ENCODE results near the gene CPA4.

The CPA4 gene

DNA sequence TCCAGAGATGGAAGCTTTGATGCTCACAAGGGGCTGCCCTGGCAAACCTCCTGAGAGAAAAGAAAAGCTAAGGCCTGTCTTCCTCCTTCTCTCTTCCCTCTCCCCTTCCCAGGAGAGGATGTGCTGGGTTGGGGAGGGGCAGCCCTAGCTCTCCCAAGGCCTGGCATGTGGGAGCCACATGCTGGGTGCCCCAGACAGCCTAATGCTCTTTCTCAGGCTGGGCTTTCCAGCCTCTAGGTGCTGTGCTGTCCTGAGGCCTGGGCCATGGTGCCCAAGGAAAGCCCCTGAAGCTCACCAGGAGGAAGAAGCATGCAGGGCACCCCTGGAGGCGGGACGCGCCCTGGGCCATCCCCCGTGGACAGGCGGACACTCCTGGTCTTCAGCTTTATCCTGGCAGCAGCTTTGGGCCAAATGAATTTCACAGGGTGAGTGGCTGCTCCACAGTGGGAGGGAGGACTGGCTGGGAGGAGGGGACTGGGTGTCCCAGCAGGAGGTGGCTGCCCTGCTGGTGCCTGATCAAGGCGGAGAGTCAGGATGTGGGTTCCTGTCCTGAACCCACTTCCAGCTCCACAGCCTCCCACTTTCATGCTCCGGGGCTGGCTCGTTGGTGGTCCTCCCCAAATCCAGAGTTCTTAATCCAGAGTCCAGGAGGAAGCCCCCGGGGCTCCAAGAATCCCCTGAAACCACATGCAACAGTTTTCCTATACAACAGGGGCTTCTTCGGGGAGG, 53.4 kb downstream of the CPA4 start:
- no peak for DNase-seq

DNA sequence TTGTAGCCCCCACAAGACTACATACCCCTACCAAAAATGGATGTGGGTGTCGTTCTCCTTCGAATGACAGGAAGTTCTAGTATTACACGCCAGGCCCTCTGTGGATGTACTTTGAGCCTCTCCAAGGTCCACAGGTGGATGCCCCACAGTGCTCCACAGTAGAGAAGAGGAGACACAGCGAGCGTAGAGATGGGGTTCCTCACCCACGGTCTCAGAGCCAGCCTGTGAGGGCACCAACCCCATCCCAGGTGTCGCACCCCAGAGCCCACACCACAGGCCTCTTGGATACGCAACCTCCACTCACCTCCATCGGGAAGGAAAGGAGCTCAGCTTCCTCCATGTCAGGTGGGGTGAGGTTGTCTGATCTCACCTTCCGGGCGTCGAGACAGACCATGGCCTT, 54.0 kb downstream of the CPA4 start:
- no peak for DNase-seq

DNA sequence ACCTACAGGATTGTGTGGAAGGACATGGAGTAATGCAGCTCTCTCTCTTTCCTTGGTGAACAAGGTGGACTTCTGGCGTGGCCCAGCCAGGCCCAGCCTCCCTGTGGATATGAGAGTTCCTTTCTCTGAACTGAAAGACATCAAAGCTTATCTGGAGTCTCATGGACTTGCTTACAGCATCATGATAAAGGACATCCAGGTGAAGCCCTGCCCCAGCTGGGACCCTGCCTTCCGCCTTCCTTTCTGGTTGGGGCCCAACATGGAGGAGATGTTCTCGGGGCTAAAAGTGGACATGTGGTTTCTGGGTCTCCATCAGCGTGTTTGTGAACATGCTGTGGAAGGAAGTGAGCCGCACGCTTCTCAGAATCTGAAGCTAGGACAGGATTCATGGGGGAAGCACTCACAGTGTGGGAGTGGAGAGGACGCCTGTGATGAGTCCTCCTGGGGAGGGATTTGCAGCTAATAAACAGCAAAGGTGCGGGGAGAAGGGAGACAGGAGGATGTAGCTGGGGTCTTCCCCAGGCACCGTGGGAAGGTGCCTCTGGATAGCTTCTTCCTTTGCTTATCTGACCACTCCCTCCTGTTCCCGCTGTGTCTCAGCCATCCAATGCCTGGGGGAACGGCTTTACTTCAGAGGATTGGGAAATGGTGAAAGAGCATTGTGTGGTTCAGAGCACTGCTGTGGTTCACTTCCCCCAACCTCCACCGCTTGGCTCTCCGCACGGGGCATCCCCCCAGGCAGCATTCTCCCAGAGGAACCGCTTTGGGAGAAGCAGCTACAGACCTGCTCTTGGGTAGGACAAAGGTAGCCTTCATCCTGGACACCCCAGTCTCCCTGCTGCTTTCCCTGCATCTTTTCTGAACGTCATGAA, 57.2 kb downstream of the CPA4 start:
- DNase-seq = no peak

DNA sequence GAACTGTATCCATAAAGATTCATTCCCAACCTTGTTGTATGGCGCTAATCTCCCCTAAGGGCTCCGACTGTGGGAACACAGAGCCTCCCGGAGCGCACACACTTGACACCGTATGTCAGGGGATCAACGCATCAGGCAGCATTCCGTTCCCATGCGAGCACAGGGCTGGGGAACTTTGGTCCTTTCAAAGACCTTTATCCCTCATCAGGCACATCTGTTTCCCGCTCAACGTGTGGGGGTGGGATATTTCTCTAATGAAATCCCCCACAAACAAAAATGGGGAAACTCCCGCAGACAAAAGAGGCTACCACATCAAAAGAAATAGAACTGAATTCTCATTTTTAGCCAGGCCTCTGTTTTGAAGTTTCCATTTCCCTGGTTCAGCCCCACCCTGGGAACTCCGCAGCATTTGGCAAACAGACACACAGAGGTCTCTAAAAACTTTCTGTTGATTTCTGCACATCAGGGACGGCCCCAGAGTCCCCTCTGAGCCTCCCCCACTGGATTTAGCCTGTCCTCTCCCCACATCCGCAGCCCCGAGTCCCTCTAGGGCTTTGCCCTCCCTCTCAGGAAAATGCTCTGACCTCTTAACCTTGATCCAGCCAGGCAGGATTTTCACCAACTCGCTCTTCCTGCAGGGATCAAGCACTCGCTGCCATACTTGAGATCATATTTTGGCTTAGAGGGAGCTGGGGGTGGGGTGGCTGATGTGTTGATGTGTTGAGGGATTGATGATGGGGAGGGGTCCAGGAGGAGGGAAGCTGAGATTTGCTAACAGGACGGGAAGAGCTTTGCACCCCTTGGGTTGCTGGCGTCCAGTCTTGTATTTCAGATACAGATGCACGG, 58.2 kb downstream of the CPA4 start:
- no peak for DNase-seq

DNA sequence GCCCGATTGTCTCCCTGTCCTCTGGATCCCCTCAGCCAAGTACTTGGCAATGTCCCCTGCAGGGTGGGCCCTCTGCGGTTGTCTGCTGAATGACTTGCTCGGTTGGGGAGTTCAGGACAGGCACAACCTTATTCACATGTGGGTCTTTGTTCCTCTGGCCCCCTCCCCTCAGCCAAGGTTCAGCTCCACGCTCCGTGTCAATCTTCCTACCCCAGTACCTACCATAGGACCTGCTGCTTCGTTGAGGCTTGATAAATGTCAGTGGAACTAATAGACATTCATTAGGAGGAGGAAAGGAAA, 58.8 kb downstream of the CPA4 start:
- no peak for DNase-seq

DNA sequence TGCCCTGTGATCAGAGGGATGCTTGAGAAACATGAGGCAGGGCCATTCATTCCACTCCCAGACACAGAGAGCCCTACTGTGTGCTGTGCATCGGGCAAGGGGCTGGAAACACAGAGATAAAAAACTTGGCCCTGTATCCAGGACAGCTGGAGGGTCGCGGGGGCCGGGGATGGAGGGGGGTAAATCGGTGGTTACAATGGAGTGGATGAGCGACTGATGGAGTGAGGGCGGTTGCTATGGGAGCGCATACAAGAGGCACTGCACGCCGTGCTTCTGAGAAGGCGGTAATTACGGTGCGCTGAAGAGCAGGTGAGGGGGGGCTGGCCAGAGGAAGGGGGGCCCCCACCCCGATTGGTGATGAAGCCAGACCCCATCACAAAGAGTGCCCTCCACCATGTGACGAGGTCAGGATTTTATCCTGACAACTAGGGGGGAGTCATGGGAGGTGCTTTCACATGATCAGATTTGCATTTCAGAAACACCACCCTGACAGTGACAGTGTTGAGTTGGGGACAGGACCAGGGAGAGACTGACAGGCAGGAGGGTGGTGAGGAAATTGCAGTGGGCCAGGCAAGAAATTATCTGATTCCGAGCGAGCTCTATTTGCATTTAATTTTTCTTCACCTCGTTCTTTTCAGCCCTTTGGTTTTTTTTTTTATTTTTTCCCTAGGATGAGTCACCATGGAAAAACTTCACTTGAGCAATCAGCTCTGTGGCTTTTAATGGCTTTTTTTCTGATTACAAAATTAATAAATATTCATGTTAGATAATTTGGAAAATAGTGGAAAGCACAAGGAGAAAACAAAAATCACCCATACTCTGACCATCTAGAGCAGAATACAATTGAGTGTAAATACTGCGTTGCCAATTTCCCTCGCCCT, 59.5 kb downstream of the CPA4 start:
- no peak for DNase-seq

DNA sequence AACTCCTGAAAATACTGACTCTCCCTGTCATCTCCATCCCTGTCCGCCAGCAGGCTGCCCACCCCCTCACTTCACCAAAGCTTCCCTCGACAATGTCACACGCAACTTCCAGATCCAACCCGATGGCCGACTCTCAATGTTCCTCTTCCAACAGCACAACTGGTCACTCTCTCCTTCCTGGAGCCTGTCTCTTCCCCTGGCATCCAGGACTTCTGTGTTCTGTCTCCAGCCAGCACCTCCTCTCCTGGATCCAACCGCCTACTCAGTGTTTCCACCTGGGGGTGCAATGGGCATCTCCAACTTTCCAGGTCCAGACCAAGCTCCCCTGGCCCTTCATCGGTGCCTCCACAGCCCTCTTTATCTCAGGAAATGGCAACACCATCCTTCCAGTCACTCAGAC, 60.2 kb downstream of the CPA4 start:
- DNase-seq = no peak

DNA sequence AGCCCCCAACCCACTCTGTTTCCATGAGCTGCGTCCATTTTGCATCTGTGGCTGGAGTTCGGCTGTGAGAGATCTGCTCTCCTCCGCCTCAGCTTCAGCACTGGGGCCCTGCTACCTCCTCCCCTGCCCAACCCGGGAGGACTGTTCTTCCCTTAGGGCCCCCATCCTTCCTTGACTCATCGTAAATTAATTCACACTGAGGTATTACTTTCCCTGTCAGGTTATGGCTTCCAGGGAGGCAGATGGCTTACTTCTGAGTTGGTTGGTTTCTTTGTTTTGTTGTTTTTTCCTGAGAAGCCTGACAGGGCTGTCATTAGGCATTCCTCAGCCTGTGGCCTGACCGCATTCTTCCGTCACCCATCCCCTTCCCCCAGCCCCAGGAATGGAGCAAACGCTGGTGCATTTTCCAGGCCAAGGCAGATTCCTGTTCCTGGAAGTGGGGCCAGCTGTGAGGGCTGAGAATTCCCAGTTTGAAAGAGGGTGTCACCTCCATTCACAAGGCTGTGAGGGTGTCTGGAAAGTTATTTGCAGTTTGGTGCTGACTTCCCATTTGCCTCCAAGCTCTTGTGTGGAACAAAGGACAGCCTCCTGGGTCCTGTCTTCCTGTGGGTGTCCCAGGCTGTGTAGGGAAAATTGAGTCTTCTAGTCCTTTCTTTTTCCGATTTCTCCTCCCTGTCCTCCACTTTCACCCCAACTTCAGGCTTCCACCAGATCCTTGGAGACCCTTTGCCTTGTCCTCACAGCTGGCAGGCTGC, 63.3 kb downstream of the CPA4 start:
- no peak for DNase-seq

DNA sequence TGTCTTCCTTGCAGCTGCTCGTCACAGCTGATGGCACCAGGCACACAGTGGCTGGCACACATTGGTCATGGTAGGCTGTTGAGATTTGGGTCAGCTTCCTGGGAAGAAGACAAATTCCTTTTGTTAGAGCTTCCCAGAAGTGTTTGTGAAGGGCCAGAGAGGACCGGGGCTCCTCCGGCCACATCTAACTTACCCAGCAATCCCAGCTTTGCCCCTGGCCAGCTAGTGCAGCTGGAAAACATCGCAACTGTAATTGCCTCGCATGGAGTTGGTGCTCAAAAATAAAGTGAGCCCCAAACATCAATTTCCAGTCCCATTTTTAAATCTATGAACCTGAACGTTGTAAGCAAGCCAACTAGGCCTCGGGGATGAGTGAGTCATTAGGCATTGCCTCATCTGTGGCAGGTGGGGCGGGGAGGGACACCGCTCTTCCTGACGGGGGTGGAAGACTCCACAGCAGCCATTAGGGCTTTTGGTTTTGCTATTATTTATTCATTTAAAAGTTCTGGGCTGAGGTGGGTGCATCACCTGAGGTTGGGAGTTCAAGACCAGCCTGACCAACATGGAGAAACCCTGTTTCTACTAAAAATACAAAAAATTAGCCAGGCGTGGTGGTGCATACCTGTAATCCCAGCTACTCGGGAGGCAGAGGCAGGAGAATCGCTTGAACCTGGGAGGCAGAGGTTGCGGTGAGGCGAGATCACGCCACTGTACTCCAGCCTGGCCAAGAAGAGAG, 64.1 kb downstream of the CPA4 start:
- DNase-seq = no peak

DNA sequence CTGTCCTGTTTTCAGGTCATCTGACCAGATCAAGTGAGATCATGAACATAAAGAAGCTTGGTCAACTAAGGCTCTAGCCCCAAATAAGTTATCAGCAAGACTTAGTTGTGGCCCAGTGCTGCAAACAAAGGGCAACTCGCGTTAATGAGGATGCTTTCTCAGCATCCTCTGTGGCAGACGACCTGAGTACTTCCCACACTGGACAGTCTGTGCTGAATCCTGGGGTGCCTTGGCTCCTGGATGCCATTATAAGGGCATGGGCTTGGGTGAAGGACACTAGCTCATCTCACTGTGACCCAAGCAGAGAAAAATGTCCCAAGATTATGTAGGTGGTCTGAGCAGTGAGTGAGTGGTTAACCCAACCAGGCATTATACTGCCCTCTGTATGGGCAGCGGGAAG, 65.5 kb downstream of the CPA4 start:
- DNase-seq = no peak

DNA sequence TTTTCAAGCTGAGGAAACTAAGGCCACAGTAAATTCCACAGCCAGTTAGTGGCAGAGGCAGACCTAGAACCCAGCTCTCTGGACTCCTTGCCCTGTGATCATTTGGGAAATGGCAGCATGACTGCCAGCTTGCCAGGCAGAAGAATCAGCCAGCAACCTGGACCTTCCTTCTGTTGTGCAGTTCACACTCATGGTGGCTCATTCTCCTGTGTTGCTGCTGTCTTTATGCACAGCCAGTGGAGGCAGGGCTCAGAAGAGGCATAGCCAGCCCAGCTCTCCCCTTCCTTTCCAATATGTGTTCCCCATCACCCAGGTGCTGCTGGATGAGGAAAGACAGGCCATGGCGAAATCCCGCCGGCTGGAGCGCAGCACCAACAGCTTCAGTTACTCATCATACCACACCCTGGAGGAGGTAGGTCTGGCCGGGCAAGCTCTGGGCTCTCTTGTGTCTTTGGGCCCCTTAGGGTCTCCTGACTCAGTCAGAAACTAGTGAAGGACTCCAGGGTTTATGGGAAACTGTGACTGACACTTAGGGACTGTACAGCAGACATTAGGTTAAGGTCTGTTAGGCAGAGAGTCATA, 66.4 kb downstream of the CPA4 start:
- no peak for DNase-seq

DNA sequence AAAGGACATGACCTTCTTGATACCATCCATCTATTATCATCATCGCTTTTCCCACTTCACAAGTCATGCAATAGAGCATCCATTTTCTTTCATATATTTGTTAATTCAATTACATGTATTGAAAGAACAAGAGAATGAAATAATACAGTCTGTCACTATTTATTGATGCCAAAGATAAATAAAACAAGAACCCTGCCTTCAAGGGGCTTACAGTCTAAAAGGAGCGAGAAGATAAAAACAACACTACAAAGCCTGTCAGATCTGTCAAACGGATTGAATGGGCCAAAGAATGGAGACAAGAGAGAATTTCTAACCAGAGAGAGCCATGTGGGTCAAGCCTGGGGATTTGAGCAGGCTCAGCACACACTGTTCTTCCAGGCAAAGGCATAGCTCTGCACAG, 67.6 kb downstream of the CPA4 start:
- DNase-seq = no peak

DNA sequence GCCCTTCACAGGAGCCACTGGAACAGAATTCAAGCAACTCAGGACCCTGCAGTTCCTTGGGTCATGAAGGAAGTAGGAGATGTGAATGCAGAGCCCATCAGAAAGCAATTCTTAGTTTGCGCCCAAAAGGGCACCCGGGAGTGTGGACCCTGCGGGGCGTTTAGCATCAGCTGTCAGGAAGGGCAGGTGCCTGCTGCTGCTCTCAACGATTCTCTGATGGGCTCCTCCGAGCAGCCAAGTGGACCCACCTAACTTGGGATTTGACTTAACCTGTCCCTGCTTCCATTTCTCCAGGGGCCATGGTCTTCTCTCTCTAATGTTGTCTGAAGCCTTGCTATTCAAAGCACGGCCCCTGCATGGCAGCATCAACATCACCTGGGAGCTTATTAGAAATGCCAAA, 68.7 kb downstream of the CPA4 start:
- DNase-seq = no peak

DNA sequence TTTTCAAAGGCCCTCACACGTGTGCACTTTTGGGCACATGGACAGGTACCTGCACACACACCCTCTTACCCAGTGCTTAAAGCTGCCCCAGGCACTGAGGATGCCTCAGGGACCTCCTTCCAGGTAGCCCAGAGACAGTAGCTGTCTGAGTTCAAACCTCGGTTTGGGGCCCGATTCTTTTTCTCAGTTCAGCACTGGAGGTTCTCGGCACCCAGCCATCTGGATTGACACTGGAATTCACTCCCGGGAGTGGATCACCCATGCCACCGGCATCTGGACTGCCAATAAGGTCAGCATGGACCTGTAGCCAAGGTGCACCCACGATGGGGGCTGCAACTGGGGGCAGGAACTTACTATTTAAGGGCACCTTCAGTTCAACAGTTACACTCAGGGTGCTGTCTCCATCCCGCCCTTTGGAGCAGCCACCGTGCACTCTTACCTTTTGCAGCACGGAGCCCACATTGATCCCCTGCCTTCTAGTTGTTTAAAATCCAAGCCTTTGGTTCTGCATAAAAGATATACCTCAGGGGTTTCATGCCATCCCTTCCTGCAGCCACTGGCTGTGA, 69.4 kb downstream of the CPA4 start:
- no peak for DNase-seq

DNA sequence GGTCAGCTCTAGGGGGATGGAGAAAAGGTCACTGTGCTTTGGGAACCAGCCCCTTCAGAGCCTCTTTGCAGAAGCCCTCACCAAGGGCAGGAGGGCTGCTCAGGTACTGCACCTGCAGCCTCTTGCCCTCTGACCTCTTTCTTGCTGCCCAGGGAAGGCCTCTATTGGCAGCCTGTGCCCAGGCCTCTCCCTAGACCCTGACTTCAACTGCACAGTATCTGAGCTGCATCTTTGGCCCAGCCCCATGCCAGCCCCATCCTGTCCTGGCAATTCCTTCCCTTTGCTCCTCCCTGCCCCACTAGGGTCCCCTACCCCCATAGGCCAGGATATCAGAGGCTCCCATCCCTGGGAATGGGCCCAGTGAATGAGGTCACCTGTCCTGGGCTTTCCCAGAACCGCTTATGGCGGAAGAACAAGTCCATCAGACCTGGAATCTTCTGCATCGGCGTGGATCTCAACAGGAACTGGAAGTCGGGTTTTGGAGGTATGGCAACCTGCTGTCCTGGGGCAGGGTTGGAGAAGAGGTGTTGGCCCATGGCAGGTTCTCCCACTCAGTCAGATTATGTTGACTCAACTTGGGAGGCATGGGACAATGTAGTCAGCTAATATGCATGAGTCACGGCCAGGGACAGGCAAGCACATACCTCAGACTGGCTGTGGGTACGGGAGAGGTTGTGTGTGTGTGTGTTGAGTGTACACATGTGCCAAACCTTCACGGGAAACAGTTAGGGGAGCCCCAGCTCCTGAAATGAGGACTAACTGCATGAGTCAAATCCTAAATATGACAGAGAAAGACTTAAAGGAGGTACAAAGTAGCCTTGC, 70.3 kb downstream of the CPA4 start:
- no peak for DNase-seq

DNA sequence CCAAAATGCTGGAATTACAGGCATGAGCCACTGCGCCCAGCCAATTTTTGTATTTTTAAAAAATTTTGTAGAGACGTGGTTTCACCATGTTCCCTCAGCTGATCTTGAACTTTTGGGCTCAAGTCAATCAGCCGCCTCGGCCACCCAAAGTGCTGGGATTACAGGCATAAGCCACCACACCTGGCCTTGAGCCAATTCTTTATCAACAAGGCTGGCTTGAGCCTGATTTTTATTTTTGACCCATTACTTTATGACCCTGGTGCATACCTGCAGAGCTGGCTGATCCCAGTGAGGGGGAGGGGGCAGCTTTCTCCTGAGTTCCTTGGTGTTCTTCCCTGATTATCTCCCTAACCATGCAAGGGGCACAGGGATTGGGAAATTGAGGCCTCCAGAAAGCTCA, 71.5 kb downstream of the CPA4 start:
- DNase-seq = no peak

DNA sequence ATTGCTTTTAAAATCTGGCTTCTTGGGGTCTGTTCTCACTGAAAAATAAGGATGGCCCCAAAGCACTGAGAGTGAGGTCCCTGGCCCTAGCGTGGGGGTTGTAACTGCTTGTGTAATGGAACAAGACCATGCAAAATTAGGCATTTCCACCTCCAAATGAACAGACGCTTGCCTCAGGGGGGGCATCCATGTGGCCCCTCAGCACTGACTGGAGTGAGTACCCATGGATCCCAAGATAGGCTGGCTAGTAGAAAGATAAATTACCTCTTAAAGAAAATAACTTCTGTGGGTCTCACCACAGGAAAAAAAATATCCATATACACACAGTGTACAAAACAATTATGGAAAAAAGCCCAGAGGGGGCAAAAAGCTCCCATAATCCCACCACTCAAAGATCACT, 72.1 kb downstream of the CPA4 start:
- no peak for DNase-seq

DNA sequence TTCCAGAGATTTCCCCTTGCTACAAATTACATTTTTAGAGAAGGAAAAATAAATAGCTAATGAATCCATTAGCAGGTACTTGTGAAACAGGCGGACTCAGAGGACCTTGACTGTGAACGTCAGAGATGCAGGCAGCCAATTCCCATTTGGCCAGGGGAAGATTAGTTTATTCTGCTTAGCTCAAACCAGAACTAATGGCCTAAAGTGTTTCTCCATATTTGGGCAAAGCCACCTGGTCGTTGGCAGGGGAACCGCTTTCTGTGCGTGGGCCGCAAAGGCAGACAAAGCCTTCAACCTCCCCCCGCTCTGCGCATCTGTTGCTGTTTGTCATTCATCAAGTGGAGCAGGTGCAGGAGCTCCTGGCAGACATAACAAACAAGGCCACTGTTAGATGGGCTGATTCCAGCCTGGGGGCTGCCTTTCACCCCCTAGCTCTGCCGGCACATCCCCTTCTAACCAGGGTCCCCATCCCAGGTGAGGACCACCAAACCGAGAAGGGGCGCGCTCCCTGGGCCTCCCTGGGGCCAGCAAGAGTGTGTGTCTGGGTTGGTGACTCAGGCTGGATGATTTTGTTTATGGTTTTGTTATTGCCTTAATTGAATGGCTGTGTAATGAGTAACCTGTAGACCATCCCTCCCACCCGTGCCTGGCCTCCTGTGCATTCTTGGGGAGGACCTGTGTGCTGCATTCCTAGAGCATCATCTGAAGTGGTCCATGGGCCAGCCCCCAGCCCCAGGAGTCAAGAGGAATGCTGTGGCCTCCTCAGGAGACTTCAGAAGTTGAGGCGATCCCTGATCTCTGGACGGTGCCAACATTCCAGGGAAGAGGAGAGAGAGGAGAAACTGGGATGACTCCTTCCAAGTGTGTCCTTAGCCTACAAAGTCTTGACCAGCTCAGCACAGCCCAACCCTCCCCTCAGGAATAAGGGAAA, 72.8 kb downstream of the CPA4 start:
- no peak for DNase-seq

Data from activated gamma-delta T cell (primary cell).